Lung (tissue), 12 donors: ENCODE measurements around the gene ZNF771. TPM values are rescaled to one million over a fixed set of nuclear protein-coding genes. Genes with fewer than 3 reads are reported as not detected.
A peak's percentile ranks its signal among the peaks of the same experiment; 100 is the strongest.

Source experiments
- ATAC-seq: fragments of 200-7000 bp; cut with Tn5 transposase; one replicate; pipeline ENCODE4 v1.9.1; 2020; ENCODE audit warnings: moderate number of reproducible peaks; ENCODE audit not compliant: insufficient read depth, low FRiP score
- DNase-seq, 3 donors: peaks; one replicate each; pipeline ENCODE4 v3.0.0-alpha.2; 2013 to 2017
- H3K27ac ChIP-seq, 2 donors: one replicate each; pipeline ENCODE4 v1.5.1; 2013; ENCODE audit warnings: mild to moderate bottlenecking in 2 of 2, moderate library complexity in 2 of 2, control low read depth in 1 of 2, inconsistent platforms in 1 of 2, low read depth in 1 of 2, low read length in 1 of 2
- H3K27me3 ChIP-seq, 3 donors: one replicate each; pipeline ENCODE4 v1.5.1; 2013; ENCODE audit warnings: low read length in 2 of 3; ENCODE audit not compliant: control insufficient read depth in 3 of 3, insufficient read depth in 3 of 3
- H3K36me3 ChIP-seq, 4 donors: one replicate each; pipeline ENCODE4 v1.5.1; 2013; ENCODE audit warnings: low read length in 4 of 4, mild to moderate bottlenecking in 1 of 4, moderate library complexity in 1 of 4; ENCODE audit not compliant: control insufficient read depth in 4 of 4, insufficient read depth in 4 of 4
- H3K4me1 ChIP-seq, 5 donors: one replicate each; pipeline ENCODE4 v1.5.1; 2013; ENCODE audit warnings: low read length in 5 of 5, mild to moderate bottlenecking in 2 of 5, moderate library complexity in 1 of 5; ENCODE audit not compliant: control insufficient read depth in 5 of 5, insufficient read depth in 5 of 5
- H3K4me3 ChIP-seq: one replicate; pipeline ENCODE4 v1.5.1; 2013; ENCODE audit warnings: mild to moderate bottlenecking, control low read depth, moderate library complexity
- H3K9ac ChIP-seq, 2 donors: one replicate each; pipeline ENCODE4 v1.5.1; 2013; ENCODE audit warnings: low read length in 2 of 2, control low read depth in 1 of 2; ENCODE audit not compliant: insufficient read depth in 1 of 2
- H3K9me3 ChIP-seq, 4 donors: one replicate each; pipeline ENCODE4 v1.5.1; 2013; ENCODE audit warnings: low read length in 3 of 4, mild to moderate bottlenecking in 1 of 4, moderate library complexity in 1 of 4; ENCODE audit not compliant: control insufficient read depth in 4 of 4, insufficient read depth in 3 of 4
- WGBS, 2 donors: extraction: QIAGEN DNeasy Blood & Tissue Kit; methylation state at CpG; one replicate each; pipeline ENCODE4 v1.1.7; 2013; 5-methylcytosine and 5-hydroxymethylcytosine counted together
- polyA plus RNA-seq, 2 donors: library from polyadenylated mRNA; stranded (reverse); fragments of 200-250 nt; gene quantifications; one replicate each; pipeline ENCODE4 v1.2.1, GENCODE V29; 2013
- total RNA-seq, 2 donors: library from RNA; depleted of rRNA in 1 of 2; stranded (reverse); fragments of >200 nt in 1 of 2; gene quantifications; one replicate each; pipeline ENCODE4 v1.2.1, GENCODE V29; 2014 to 2021
- TF ChIP-seq, protein P1 (sequence below): IDR thresholded peaks from 2 replicates; pipeline ENCODE4 v1.5.1; 2012; ENCODE audit warnings: mild to moderate bottlenecking; ENCODE audit errors: control extremely low read depth, extremely low read depth
- donor health status: control.
- donor health status: control.
- donor health status: Bipolar disorder and iron deficiency.
- donor health status: healthy.
- donor health status: DM: yes; HTN: yes; CAD: no.

Gene ZNF771
- total and polyA plus RNA-seq, 4 donors = 3.0 to 7.2 (median 4.3) TPM

- WGBS, 2 donors = 83 to 88% methylated on average over 23 of the region's 23 CpGs
- H3K4me3 ChIP-seq = no peak overlapping the region
- TF ChIP-seq, protein P1, sequence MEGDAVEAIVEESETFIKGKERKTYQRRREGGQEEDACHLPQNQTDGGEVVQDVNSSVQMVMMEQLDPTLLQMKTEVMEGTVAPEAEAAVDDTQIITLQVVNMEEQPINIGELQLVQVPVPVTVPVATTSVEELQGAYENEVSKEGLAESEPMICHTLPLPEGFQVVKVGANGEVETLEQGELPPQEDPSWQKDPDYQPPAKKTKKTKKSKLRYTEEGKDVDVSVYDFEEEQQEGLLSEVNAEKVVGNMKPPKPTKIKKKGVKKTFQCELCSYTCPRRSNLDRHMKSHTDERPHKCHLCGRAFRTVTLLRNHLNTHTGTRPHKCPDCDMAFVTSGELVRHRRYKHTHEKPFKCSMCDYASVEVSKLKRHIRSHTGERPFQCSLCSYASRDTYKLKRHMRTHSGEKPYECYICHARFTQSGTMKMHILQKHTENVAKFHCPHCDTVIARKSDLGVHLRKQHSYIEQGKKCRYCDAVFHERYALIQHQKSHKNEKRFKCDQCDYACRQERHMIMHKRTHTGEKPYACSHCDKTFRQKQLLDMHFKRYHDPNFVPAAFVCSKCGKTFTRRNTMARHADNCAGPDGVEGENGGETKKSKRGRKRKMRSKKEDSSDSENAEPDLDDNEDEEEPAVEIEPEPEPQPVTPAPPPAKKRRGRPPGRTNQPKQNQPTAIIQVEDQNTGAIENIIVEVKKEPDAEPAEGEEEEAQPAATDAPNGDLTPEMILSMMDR = no peak
- H3K27ac ChIP-seq = no peak overlapping the region
- H3K9ac ChIP-seq = no peak overlapping the region
- peaks cover 0 to 27% (median 4%) of the 10 kb centered on the region in 5 donors for H3K4me1 ChIP-seq
- no peaks in the 10 kb centered on the region for H3K27me3 ChIP-seq
- DNase-seq = no peak
- peaks cover 0 to 12% (median 2%) of the 10 kb centered on the region in 4 donors for H3K36me3 ChIP-seq
- no peak for ATAC-seq
- H3K9me3 ChIP-seq = no peaks in the 10 kb centered on the region
These were observed 8.6 kb upstream of the ZNF771 start for GRCh38 chr16:30398661-30399434.

DNA sequence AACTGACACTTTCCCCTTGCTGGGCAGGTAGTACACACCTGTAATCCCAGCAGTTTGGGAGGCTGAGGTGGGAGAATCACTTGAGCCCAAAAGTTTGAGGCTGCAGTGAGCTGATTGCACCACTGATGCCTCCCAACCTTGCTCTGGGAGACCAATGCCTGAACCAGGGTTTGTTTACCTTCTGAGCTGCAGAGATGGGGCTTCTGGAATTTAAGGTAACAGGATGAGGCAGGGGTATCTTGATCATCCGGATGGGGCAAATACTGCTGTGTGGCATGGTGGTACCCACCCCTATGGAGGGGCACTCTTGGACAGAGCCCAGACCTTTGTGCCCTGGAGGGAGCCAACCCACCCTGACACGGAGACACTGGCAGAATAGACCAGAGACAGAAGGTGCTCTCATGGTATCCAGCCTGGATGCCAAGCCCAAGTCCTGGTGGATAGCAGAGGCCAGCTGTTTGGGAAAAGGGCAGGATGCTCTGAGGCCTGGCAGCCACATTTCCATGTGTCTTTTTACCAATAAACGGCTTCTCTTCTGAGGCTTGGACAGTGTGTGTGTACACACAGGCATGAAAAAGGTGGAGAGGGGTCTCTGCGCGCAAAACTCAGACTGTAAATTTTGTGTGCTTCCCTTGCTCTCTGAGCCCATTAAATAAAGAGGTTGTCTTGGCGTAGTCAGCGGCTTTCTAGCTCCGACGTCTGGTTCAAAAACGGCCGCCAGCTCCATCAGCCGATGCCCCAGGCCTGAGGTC is 7.8 kb upstream of the ZNF771 start:
- ATAC-seq (no peak), DNase-seq (no peak)
- Histone ChIP-seq H3K36me3 (peaks cover 0 to 12% (median 2%) of the 10 kb centered on the region in 4 donors), H3K9ac (peak overlapping the region; percentile 14 to 21), H3K4me3 (peak overlapping the region; percentile 54), H3K27me3 (no peaks in the 10 kb centered on the region), H3K4me1 (peaks cover 0 to 20% (median 0%) of the 10 kb centered on the region in 5 donors), H3K27ac (peak overlapping the region; percentile 86 to 90), H3K9me3 (no peaks in the 10 kb centered on the region)
- 19 to 22% methylated on average over 12 of the region's 12 CpGs for WGBS, 2 donors
- TF ChIP-seq, protein P1 = no peak

DNA sequence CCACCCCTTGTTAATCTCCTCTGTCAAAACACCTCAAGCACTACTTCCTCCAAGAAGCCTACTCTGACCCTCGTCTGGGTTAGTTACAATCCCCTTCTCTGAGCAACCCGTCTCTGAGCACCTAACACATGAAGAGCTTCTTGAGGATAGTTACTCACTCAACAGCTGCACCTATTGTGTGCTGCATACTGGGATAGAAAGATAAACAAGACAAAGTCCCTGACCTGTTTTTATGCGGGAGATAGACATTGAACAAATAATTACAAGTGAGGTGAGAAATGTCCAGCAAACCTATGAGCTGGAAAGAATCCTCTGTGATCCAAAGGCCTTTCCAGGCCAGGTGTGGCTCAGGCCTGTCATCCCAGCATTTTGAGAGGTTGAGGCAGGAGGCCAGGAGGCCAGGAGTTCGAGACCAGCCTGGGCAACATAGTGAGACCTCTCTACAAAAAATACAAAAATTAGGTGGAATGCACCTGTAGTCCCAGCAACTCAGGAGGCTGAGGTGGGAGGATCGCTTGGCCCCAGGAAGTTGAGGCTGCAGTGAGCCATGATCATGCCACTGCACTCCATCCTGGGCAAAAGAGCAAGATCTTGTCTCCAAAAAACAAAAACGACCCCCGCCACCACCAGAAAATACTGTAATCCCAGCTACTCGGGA is 5.5 kb upstream of the ZNF771 start:
- WGBS, 2 donors = 75 to 80% methylated on average over 8 of the region's 8 CpGs
- no peak overlapping the region for H3K4me3 ChIP-seq
- DNase-seq (no peak), ATAC-seq (no peak)
- no peaks in the 10 kb centered on the region for H3K27me3 ChIP-seq
- no peak overlapping the region for H3K9ac ChIP-seq
- TF ChIP-seq, protein P1 = no peak
- H3K27ac ChIP-seq = no peak overlapping the region
- H3K9me3 ChIP-seq = no peaks in the 10 kb centered on the region
- peaks cover 0 to 12% (median 2%) of the 10 kb centered on the region in 4 donors for H3K36me3 ChIP-seq
- H3K4me1 ChIP-seq = peaks cover 0 to 15% (median 3%) of the 10 kb centered on the region in 5 donors
